Gastroesophageal sphincter (tissue), 3 donors: ENCODE data around the gene CREB3L4.

Experiments
- EP300 ChIP-seq: sonication (generic); formaldehyde crosslinking; IDR thresholded peaks from one replicate; pipeline ENCODE4 v1.6.1; 2017; ENCODE audit warnings: antibody characterized with exemption, mild to moderate bottlenecking
- POLR2A ChIP-seq, 2 donors: fragments of 450-650 bp; IDR thresholded peaks; one replicate each; pipeline ENCODE4 v1.6.1; 2017; ENCODE audit warnings: antibody characterized with exemption in 2 of 2, mild to moderate bottlenecking in 2 of 2, moderate library complexity in 1 of 2
- TF ChIP-seq, protein P1 (sequence below), 4 experiments: fragments of 200-600 bp in 2 of 4; fragments of 450-650 bp in 2 of 4; sonication (generic) in 1 of 4; IDR thresholded peaks; one replicate each; pipeline ENCODE4 v1.5.1; 2017 to 2019; ENCODE audit warnings: antibody characterized with exemption in 4 of 4, mild to moderate bottlenecking in 2 of 4, moderate library complexity in 2 of 4

DNA sequence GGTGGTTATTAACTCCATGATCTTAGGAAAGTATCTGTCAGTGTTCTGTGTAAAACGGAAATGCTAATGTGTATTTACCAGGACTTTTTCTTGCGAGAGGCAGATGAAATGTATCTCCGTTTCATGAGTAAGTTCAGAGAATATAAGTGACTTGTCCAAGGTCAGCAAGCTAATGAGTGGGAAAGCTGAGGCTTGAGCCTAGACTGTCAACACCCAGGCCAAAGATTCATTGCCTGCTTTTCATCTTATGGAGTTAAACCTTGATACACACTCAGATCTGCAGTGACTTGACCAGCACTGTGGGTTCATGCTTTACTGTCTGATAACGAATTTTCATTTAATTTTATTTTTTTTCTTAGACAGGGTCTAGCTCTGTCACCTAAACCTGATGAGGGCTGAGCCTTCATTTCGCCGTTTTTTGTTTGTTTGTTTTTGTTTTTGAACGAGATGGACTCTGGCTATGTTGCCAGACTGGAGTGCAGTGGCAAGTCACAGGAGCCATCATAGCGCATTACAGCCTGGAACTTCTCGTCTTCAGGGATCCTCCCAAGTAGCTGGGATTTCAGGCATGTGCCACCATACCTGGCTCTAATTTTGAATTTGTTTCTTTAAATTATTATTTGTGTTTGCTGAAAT is 10.7 kb downstream of the CREB3L4 start:
- TF ChIP-seq, protein P1, sequence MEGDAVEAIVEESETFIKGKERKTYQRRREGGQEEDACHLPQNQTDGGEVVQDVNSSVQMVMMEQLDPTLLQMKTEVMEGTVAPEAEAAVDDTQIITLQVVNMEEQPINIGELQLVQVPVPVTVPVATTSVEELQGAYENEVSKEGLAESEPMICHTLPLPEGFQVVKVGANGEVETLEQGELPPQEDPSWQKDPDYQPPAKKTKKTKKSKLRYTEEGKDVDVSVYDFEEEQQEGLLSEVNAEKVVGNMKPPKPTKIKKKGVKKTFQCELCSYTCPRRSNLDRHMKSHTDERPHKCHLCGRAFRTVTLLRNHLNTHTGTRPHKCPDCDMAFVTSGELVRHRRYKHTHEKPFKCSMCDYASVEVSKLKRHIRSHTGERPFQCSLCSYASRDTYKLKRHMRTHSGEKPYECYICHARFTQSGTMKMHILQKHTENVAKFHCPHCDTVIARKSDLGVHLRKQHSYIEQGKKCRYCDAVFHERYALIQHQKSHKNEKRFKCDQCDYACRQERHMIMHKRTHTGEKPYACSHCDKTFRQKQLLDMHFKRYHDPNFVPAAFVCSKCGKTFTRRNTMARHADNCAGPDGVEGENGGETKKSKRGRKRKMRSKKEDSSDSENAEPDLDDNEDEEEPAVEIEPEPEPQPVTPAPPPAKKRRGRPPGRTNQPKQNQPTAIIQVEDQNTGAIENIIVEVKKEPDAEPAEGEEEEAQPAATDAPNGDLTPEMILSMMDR (IDR thresholded peaks at IDR 0.05), result no peak
- TF ChIP-seq POLR2A (IDR thresholded peaks at IDR 0.05) (no peak), EP300 (no peak)
